Measurements from ENCODE around the gene TXLNG. TPM values are rescaled to one million over a fixed set of nuclear protein-coding genes. Genes with fewer than 3 reads are reported as not detected.

TXLNG gene
- total and polyA plus RNA-seq, 3 donors from 2014 or later = 9.2 to 14.0 (median 13.7) TPM

DNA sequence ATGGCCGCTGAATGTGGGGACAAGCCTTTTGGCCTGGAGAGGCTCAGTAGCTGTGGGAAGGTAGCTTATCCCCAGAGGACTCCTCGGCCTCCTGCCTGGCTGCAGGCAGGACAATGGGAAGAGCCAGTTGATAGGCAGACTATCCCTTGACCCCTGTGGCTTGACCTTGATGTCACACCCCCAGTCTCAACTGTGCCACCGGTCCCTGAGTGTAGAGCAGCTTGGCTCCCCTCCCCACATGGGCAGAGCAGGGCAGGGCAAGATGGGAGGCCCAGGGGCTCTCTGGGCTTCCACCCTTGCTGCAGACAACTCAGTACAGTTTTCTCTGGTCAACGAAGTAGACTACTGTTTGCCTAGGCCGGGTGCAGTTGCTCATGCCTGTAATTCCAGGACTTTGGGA, 41.2 kb upstream of the TXLNG start:
- TF ChIP-seq POLR2A (IDR thresholded peaks at IDR 0.05) = no peak
- TF ChIP-seq, protein P1, sequence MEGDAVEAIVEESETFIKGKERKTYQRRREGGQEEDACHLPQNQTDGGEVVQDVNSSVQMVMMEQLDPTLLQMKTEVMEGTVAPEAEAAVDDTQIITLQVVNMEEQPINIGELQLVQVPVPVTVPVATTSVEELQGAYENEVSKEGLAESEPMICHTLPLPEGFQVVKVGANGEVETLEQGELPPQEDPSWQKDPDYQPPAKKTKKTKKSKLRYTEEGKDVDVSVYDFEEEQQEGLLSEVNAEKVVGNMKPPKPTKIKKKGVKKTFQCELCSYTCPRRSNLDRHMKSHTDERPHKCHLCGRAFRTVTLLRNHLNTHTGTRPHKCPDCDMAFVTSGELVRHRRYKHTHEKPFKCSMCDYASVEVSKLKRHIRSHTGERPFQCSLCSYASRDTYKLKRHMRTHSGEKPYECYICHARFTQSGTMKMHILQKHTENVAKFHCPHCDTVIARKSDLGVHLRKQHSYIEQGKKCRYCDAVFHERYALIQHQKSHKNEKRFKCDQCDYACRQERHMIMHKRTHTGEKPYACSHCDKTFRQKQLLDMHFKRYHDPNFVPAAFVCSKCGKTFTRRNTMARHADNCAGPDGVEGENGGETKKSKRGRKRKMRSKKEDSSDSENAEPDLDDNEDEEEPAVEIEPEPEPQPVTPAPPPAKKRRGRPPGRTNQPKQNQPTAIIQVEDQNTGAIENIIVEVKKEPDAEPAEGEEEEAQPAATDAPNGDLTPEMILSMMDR (IDR thresholded peaks at IDR 0.05) = no peak
- 82 to 90% methylated on average over 3 to 5 of the region's 5 CpGs for WGBS, 2 donors
- Histone ChIP-seq H3K27ac (no peak overlapping the region), H3K4me3 (no peak overlapping the region), H3K27me3 (no peaks in the 10 kb centered on the region), H3K4me1 (no peaks in the 10 kb centered on the region), H3K9me3 (no peaks in the 10 kb centered on the region), H3K36me3 (ENCODE audit: low read depth, missing control alignments) (no peaks in the 10 kb centered on the region)
- DNase-seq = no peak
- intact Hi-C loops (cut with DNase I; ENCODE audit: low total_unique reads) = no loop called here

DNA sequence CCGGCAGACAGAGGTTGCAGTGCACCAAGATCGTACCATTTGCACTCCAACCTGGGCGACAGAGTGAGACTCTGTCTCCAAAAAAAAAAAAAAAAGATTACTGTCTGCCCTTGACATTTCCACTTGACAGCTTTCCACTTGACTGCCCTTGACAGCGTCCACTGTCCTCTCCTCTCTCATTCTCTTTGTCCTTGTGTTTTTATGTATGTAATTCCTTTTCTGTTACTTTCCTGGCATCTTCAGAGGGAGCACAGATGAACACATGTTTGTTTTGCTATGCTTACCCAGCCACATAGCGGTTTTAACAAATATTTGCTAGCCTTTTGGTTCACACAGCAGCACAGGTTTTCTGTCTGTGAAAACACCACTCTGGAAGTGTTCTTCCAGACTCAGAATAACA, 40.6 kb upstream of the TXLNG start:
- H3K27ac ChIP-seq = no peak overlapping the region
- TF ChIP-seq, protein P1 (IDR thresholded peaks at IDR 0.05) = no peak
- TF ChIP-seq POLR2A (IDR thresholded peaks at IDR 0.05) = no peak
- H3K9me3 ChIP-seq = no peaks in the 10 kb centered on the region
- WGBS, 2 donors = 58 to 73% methylated on average over 3 to 5 of the region's 5 CpGs
- intact Hi-C loops (cut with DNase I; ENCODE audit: low total_unique reads) = no loop called here
- H3K27me3 ChIP-seq = no peaks in the 10 kb centered on the region
- H3K4me1 ChIP-seq = no peaks in the 10 kb centered on the region
- H3K36me3 ChIP-seq (ENCODE audit: low read depth, missing control alignments) = no peaks in the 10 kb centered on the region
- DNase-seq = no peak
- H3K4me3 ChIP-seq = no peak overlapping the region

DNA sequence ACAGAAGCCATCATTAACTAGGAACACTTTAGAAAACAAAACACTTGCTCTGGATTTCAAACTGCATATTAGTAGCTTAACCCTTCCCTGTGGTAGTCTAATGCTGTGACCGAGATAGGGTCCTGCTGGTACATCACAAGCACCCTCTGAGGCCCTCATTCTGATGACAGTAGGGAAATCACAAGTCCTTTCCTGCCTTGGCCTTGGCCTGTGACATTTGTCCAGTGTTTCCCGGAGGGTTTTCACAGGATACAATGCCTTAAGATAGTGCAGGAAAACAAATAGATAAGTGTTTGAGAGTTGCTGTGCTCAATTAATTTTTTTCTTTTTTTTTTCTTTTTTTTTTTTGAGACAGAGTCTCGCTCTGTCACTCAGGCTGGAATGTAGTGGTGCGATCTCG, 37.8 kb upstream of the TXLNG start:
- WGBS, 2 donors = 80 to 100% methylated on average over 4 to 5 of the region's 5 CpGs
- Histone ChIP-seq H3K27ac (no peak overlapping the region), H3K9me3 (no peaks in the 10 kb centered on the region), H3K36me3 (ENCODE audit: low read depth, missing control alignments) (no peaks in the 10 kb centered on the region), H3K4me1 (no peaks in the 10 kb centered on the region), H3K4me3 (no peak overlapping the region), H3K27me3 (no peaks in the 10 kb centered on the region)
- no peak for TF ChIP-seq POLR2A (IDR thresholded peaks at IDR 0.05)
- TF ChIP-seq, protein P1 (IDR thresholded peaks at IDR 0.05) = no peak
- no peak for DNase-seq
- intact Hi-C loops (cut with DNase I; ENCODE audit: low total_unique reads) = no loop called here

DNA sequence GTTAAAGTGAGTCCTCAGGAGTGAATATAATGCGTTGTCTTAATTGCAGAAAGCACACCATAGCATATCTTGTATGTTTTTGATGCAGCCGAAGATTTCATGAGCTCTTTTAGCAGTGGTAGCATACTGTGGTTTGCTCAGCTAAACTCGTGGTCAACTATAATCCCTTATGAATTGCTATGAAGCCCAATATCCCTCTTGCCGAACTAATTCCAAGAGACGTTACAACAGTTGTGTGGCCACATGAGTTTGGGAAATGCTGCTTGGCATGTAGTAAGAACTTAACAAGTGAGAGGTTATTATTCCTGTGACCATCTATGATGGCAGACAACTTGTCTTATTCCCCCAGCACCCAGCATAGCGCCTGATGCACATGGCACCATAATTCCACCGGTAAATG, 36.1 kb upstream of the TXLNG start:
- Histone ChIP-seq H3K27ac (no peak overlapping the region), H3K4me3 (no peak overlapping the region), H3K9me3 (no peaks in the 10 kb centered on the region), H3K27me3 (no peaks in the 10 kb centered on the region), H3K36me3 (ENCODE audit: low read depth, missing control alignments) (no peaks in the 10 kb centered on the region), H3K4me1 (no peaks in the 10 kb centered on the region)
- 90 to 94% methylated on average over 6 to 7 of the region's 7 CpGs for WGBS, 2 donors
- intact Hi-C loops (cut with DNase I; ENCODE audit: low total_unique reads) = no loop called here
- TF ChIP-seq, protein P1 (IDR thresholded peaks at IDR 0.05) = no peak
- no peak for TF ChIP-seq POLR2A (IDR thresholded peaks at IDR 0.05)
- no peak for DNase-seq

DNA sequence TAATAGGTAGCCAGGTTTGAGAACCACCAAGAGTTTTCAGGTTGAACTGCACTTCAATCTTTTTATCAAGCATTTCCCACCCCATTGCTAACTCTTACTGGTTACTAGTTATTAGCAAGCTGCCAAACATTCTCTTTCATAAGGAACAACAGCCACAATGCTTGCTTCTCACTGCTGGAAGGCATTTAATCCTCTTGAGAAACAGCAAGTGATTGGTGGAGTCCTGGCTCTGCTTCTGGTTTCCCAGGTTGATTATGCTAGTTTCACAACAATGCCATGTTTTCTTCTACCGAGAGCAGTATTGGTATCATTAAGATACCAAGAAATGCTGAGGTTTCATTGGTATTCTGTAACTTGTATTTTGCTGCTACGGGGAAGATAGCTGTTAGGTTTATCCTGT, 32.2 kb upstream of the TXLNG start:
- 89 to 96% methylated on average over 2 of the region's 2 CpGs for WGBS, 2 donors
- no peaks in the 10 kb centered on the region for H3K36me3 ChIP-seq (ENCODE audit: low read depth, missing control alignments)

More for the DNA sequence above, 32.2 kb upstream of the TXLNG start:
- intact Hi-C loops (cut with DNase I; ENCODE audit: low total_unique reads) = no loop called here
- no peak overlapping the region for H3K4me3 ChIP-seq
- TF ChIP-seq POLR2A (IDR thresholded peaks at IDR 0.05) = no peak
- TF ChIP-seq, protein P1 (IDR thresholded peaks at IDR 0.05) = no peak
- H3K9me3 ChIP-seq = no peaks in the 10 kb centered on the region
- no peak for DNase-seq
- H3K27ac ChIP-seq = no peak overlapping the region
- H3K4me1 ChIP-seq = no peaks in the 10 kb centered on the region
- no peaks in the 10 kb centered on the region for H3K27me3 ChIP-seq

Data from testis (tissue), 3 donors.